Tibial artery (tissue), 4 donors: Measurements from ENCODE around the gene CDH4.

Source experiments
- DNase-seq, 2 donors: peaks; one replicate each; pipeline ENCODE4 v3.0.0-alpha.2; 2019
- H3K27ac ChIP-seq, 2 donors: fragments of 200-600 bp; sonication (generic) in 1 of 2; 1 replicate in 1 of 2; 2 replicates in 1 of 2; pipeline ENCODE4 v1.5.1; 2018 to 2019; ENCODE audit warnings: mild to moderate bottlenecking in 1 of 2
- H3K27me3 ChIP-seq, 2 donors: fragments of 200-600 bp; sonication (generic) in 1 of 2; one replicate each; pipeline versions ENCODE4 v1.5.1 to v1.6.0; 2016 to 2019
- H3K36me3 ChIP-seq, 3 donors: fragments of 200-600 bp; sonication (generic) in 2 of 3; one replicate each; pipeline ENCODE4 v1.5.1; 2016 to 2019; ENCODE audit warnings: mild to moderate bottlenecking in 2 of 3
- H3K4me1 ChIP-seq, 4 donors: fragments of 200-600 bp; sonication (generic) in 2 of 4; 1 replicate in 3 of 4; 2 replicates in 1 of 4; pipeline ENCODE4 v1.5.1; 2016 to 2019
- H3K4me3 ChIP-seq, 2 donors: fragments of 200-600 bp; sonication (generic) in 1 of 2; 1 replicate in 1 of 2; 2 replicates in 1 of 2; pipeline ENCODE4 v1.5.1; 2018 to 2019; ENCODE audit warnings: mild to moderate bottlenecking in 2 of 2
- H3K9me3 ChIP-seq, 3 donors: fragments of 200-600 bp; sonication (generic) in 1 of 3; one replicate each; pipeline ENCODE4 v1.5.1; 2016 to 2019
- CTCF ChIP-seq, 2 experiments: fragments of 200-600 bp in 1 of 2; fragments of 450-650 bp in 1 of 2; IDR thresholded peaks; one replicate each; pipeline ENCODE4 v1.5.1; 2017 to 2019; ENCODE audit warnings: antibody characterized with exemption in 2 of 2, mild to moderate bottlenecking in 1 of 2, moderate library complexity in 1 of 2
- intact Hi-C: fragments of 100-400 bp; cut with DNase I; formaldehyde crosslinking; loops from one replicate; pipeline ENCODE4 v1.15.0; 2023; ENCODE audit warnings: low total_unique reads

The CDH4 gene

GRCh38 chr20:61809006-61809770 lies 557.1 kb downstream of the CDH4 start:
- no peak overlapping the region for H3K4me3 ChIP-seq
- peaks cover 0 to 54% of the 10 kb centered on the region in 2 donors for H3K27me3 ChIP-seq
- TF ChIP-seq CTCF (IDR thresholded peaks at IDR 0.05): no peak
- H3K9me3 ChIP-seq: no peaks in the 10 kb centered on the region
- H3K27ac ChIP-seq: no peak overlapping the region
- intact Hi-C loops: no loop called here
- H3K36me3 ChIP-seq: no peaks in the 10 kb centered on the region
- DNase-seq: no peak
- H3K4me1 ChIP-seq: peaks cover 0 to 1% (median 0%) of the 10 kb centered on the region in 4 donors

- Histone ChIP-seq H3K9me3 (no peaks in the 10 kb centered on the region), H3K27me3 (peaks cover 0 to 45% of the 10 kb centered on the region in 2 donors), H3K36me3 (no peaks in the 10 kb centered on the region), H3K27ac (no peak overlapping the region), H3K4me1 (no peaks in the 10 kb centered on the region), H3K4me3 (no peak overlapping the region)
- TF ChIP-seq CTCF (IDR thresholded peaks at IDR 0.05): no peak
- intact Hi-C loops: no loop called here
- no peak for DNase-seq
Observed at GRCh38 chr20:61810066-61810737, 558.1 kb downstream of the CDH4 start.

GRCh38 chr20:61810738-61811135 lies 558.7 kb downstream of the CDH4 start:
- no peak for TF ChIP-seq CTCF (IDR thresholded peaks at IDR 0.05)
- Histone ChIP-seq H3K4me1 (no peaks in the 10 kb centered on the region), H3K27ac (no peak overlapping the region), H3K36me3 (no peaks in the 10 kb centered on the region), H3K4me3 (no peak overlapping the region), H3K9me3 (no peaks in the 10 kb centered on the region), H3K27me3 (peaks cover 0 to 40% of the 10 kb centered on the region in 2 donors)
- no peak for DNase-seq
- intact Hi-C loops: no loop called here

GRCh38 chr20:61811166-61811565 lies 559.1 kb downstream of the CDH4 start:
- no peaks in the 10 kb centered on the region for H3K9me3 ChIP-seq
- H3K27ac ChIP-seq: no peak overlapping the region
- no peak for DNase-seq
- H3K4me3 ChIP-seq: no peak overlapping the region
- intact Hi-C loops: no loop called here
- no peaks in the 10 kb centered on the region for H3K36me3 ChIP-seq
- TF ChIP-seq CTCF (IDR thresholded peaks at IDR 0.05): no peak
- peaks cover 0 to 35% of the 10 kb centered on the region in 2 donors for H3K27me3 ChIP-seq
- no peaks in the 10 kb centered on the region for H3K4me1 ChIP-seq

GRCh38 chr20:61812121-61812844 lies 560.2 kb downstream of the CDH4 start:
- no peak for TF ChIP-seq CTCF (IDR thresholded peaks at IDR 0.05)
- no peak for DNase-seq
- no peaks in the 10 kb centered on the region for H3K9me3 ChIP-seq

More at GRCh38 chr20:61812121-61812844, 560.2 kb downstream of the CDH4 start:
- Histone ChIP-seq H3K27ac (no peak overlapping the region), H3K27me3 (peaks cover 0 to 24% of the 10 kb centered on the region in 2 donors), H3K4me1 (no peaks in the 10 kb centered on the region), H3K36me3 (no peaks in the 10 kb centered on the region), H3K4me3 (no peak overlapping the region)
- intact Hi-C loops: no loop called here
